Mesodermal cell (in vitro differentiated cells): ENCODE measurements around the gene STK32C.

Experiments used
- H3K27ac ChIP-seq: 2 replicates; pipeline ENCODE4 v1.7.0; 2013; ENCODE audit warnings: mild to moderate bottlenecking, low read depth, low read length, moderate library complexity; ENCODE audit not compliant: severe bottlenecking
- H3K36me3 ChIP-seq: 2 replicates; pipeline ENCODE4 v1.7.1; 2013; ENCODE audit warnings: mild to moderate bottlenecking, low read length, moderate library complexity; ENCODE audit not compliant: control insufficient read depth, insufficient read depth
- H3K4me1 ChIP-seq: one replicate; pipeline ENCODE4 v1.7.1; 2013; ENCODE audit warnings: mild to moderate bottlenecking, low read length; ENCODE audit not compliant: insufficient read depth, control insufficient read depth, poor library complexity, severe bottlenecking
- H3K4me3 ChIP-seq: 2 replicates; pipeline ENCODE4 v1.7.0; 2013; ENCODE audit warnings: low read length, control low read depth, mild to moderate bottlenecking; ENCODE audit not compliant: insufficient read depth, poor library complexity, severe bottlenecking; ENCODE audit errors: extremely low read depth
- H3K9me3 ChIP-seq: 2 replicates; pipeline ENCODE4 v1.7.1; 2013; ENCODE audit warnings: mild to moderate bottlenecking, low read length, moderate library complexity; ENCODE audit not compliant: control insufficient read depth
- WGBS, 2 experiments: methylation state at CpG; one replicate each; pipeline ENCODE4 v1.1.5; 2013; ENCODE audit warnings: missing lambda C conversion rate in 2 of 2; ENCODE audit not compliant: insufficient coverage in 2 of 2; 5-methylcytosine and 5-hydroxymethylcytosine counted together

Gene STK32C

GRCh38 chr10:132308587-132309470 is 1.1 kb upstream of the STK32C start:
- 9 to 11% methylated on average over 54 to 61 of the region's 61 CpGs for WGBS, 2 experiments
- Histone ChIP-seq H3K4me3 (peak overlapping the region; percentile 48), H3K4me1 (peaks cover 3% of the 10 kb centered on the region), H3K27ac (no peak overlapping the region), H3K36me3 (no peaks in the 10 kb centered on the region), H3K9me3 (peaks cover 15% of the 10 kb centered on the region)

GRCh38 chr10:132306864-132307751 is 642 bp downstream of the STK32C start:
- H3K36me3 ChIP-seq = no peaks in the 10 kb centered on the region
- H3K27ac ChIP-seq = no peak overlapping the region

GRCh38 chr10:132306343-132306685 is 1.4 kb downstream of the STK32C start:
- Histone ChIP-seq H3K27ac (no peak overlapping the region), H3K36me3 (no peaks in the 10 kb centered on the region), H3K4me1 (peaks cover 3% of the 10 kb centered on the region), H3K4me3 (no peak overlapping the region), H3K9me3 (peaks cover 15% of the 10 kb centered on the region)
- 97 to 99% methylated on average over 9 to 15 of the region's 16 CpGs for WGBS, 2 experiments

More at GRCh38 chr10:132306864-132307751, 642 bp downstream of the STK32C start:
- Histone ChIP-seq H3K4me1 (peaks cover 3% of the 10 kb centered on the region), H3K4me3 (peak overlapping the region; percentile 42), H3K9me3 (peaks cover 15% of the 10 kb centered on the region)
- WGBS, 2 experiments = 16 to 19% methylated on average over 73 to 76 of the region's 98 CpGs

DNA sequence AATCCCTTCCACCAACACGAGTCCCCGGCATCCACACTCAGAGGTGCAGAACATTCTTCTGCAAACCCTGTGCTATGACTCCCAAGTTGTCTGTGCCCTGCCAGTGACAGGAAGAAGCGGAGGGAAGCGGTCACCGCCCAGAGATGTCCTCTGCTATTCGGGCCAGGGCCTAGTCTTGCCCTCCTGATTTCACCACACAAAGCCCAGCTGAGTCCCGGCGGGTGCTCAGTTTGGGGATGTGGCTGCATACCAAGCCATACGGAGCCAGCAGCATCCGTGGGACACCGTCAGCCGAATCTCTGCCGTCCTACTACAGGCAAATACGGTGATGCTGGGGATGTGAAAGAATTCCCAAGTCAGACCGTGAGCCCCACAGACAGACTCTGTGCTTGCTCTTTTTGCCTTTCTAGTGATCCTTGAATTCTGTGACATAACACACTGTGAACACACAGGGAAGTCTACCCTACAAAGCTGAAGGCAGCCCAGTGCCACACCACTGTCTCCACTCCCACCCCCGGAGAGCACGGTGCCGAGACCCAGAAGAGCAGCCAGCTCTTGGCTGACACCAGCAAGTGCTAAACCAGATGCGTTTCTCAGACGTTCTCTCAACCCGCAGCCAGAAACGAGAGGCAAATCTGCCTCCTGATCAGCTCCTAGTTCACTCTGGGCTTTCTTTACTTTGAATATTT is 2.0 kb downstream of the STK32C start:
- Histone ChIP-seq H3K4me3 (no peak overlapping the region), H3K36me3 (no peaks in the 10 kb centered on the region), H3K27ac (no peak overlapping the region), H3K9me3 (peaks cover 15% of the 10 kb centered on the region), H3K4me1 (peaks cover 3% of the 10 kb centered on the region)
- WGBS, 2 experiments = 94 to 95% methylated on average over 18 to 19 of the region's 22 CpGs

DNA sequence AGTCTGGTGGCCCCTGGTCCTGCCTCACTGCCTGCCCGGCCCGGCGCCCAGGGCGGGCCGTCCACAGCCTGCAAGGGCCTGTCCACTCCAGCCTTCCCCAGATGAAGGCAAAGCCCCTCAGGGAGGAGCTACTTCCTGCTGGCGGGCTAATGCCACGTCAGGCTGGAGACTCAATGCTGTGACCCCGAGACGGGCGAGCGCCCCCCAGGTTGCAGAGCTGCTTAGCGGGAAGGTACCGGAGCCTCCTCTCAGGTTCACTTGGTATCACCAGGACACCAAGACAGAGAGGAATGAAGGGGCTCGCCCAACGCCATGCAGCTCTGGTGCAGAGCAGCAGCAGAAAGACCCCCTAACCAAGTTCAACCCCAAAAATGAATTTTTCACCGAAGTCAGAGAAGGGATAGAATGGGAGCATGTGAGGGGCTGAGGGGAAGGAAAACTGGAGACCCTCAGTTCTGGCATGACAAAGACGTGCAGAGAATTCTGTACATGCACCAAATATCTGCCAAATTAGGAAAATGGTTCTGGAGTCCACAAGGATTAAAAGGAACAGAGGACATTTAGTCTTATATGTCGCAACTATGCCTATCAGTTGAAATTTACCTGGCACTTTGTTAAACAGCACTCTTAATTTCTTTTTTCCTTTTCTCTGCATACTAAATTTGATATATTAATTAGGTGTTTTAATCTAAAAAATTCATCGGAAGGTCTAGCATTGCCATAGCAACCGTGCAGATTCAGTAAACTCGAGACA is 2.8 kb downstream of the STK32C start:
- peaks cover 15% of the 10 kb centered on the region for H3K9me3 ChIP-seq
- 88 to 96% methylated on average over 16 to 17 of the region's 21 CpGs for WGBS, 2 experiments
- peaks cover 3% of the 10 kb centered on the region for H3K4me1 ChIP-seq
- no peak overlapping the region for H3K4me3 ChIP-seq
- no peaks in the 10 kb centered on the region for H3K36me3 ChIP-seq
- no peak overlapping the region for H3K27ac ChIP-seq

DNA sequence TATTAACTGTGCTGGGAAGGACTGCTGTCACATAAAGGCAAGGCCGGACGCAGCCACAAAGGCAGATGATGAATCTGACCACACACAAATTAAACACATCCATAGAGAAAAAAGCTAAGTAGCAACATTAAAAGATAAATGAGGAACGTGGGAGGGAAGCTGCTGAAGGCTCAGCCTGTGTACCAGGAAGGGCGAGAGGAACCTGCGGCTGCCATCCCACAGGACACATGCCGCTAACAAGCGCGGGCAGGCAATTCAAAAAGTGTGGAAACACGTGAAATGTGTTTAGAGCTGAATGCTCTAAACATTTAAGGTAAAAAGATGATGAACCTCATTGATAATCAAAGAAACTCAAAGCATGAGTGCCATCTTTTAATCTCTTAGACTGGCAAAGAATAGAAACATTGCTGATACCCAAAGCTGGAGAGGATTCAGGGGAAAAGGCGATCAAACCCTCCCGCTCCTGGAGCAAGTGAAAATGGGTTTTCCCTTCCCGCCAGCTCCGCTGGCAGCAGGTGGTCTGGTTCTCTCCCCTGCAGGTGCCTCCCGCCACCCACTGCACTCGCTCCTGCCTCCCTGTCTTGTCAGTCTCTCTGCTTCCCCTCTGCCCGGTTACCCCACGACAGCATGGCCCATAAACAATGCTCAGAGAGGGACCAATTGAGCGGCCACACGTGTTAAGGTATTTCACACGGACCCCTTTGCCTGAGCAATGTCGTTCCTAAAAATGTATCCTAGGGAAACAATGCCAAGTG is 4.2 kb downstream of the STK32C start:
- H3K27ac ChIP-seq = no peak overlapping the region
- WGBS, 2 experiments = 85 to 89% methylated on average over 19 of the region's 21 CpGs
- peaks cover 15% of the 10 kb centered on the region for H3K9me3 ChIP-seq

GRCh38 chr10:132302421-132303310 is 5.1 kb downstream of the STK32C start:
- Histone ChIP-seq H3K4me1 (peaks cover 3% of the 10 kb centered on the region), H3K36me3 (no peaks in the 10 kb centered on the region), H3K27ac (no peak overlapping the region), H3K9me3 (peaks cover 15% of the 10 kb centered on the region), H3K4me3 (no peak overlapping the region)
- WGBS, 2 experiments = 81 to 86% methylated on average over 19 to 27 of the region's 29 CpGs

More for the DNA sequence above, 4.2 kb downstream of the STK32C start:
- Histone ChIP-seq H3K4me3 (no peak overlapping the region), H3K4me1 (peaks cover 3% of the 10 kb centered on the region), H3K36me3 (no peaks in the 10 kb centered on the region)

GRCh38 chr10:132301371-132302330 is 6.1 kb downstream of the STK32C start:
- no peak overlapping the region for H3K27ac ChIP-seq
- 90 to 94% methylated on average over 33 to 34 of the region's 38 CpGs for WGBS, 2 experiments
- no peaks in the 10 kb centered on the region for H3K36me3 ChIP-seq
- H3K4me3 ChIP-seq = no peak overlapping the region
- no peaks in the 10 kb centered on the region for H3K4me1 ChIP-seq
- peaks cover 14% of the 10 kb centered on the region for H3K9me3 ChIP-seq
